ENCODE measurements around the gene EXOSC10. TPM values are rescaled to one million over a fixed set of nuclear protein-coding genes. Genes with fewer than 3 reads are reported as not detected.

EXOSC10 gene
- total RNA-seq, 4 donors from 2014 or later = 56.1 to 63.4 (median 59.5) TPM

GRCh38 chr1:11065796-11066195 lies 33.9 kb downstream of the EXOSC10 start:
- TF ChIP-seq CTCF (IDR thresholded peaks at IDR 0.05; ENCODE audit: low read depth) = no peak

GRCh38 chr1:11064942-11065341 lies 34.7 kb downstream of the EXOSC10 start:
- no peak for TF ChIP-seq CTCF (IDR thresholded peaks at IDR 0.05; ENCODE audit: low read depth)

- TF ChIP-seq CTCF (IDR thresholded peaks at IDR 0.05; ENCODE audit: low read depth) = no peak
These were observed 36.7 kb downstream of the EXOSC10 start for GRCh38 chr1:11062965-11063401.

- TF ChIP-seq CTCF (IDR thresholded peaks at IDR 0.05; ENCODE audit: low read depth) = no peak
These were observed 37.9 kb downstream of the EXOSC10 start for GRCh38 chr1:11061652-11062365.

- TF ChIP-seq CTCF (IDR thresholded peaks at IDR 0.05; ENCODE audit: low read depth) = no peak
These were observed 39.5 kb downstream of the EXOSC10 start, which contains the start of gene SRM for GRCh38 chr1:11059968-11060830. Gene SRM, minus strand, starts transcription at chr1:11060018. Its CDS starts 75 bp downstream, at chr1:11059943.

GRCh38 chr1:11059155-11059967 lies 40.3 kb downstream of the EXOSC10 start:
- no peak for TF ChIP-seq CTCF (IDR thresholded peaks at IDR 0.05; ENCODE audit: low read depth)

Data from subcutaneous adipose tissue (tissue), 4 donors.